HG03354 (cell line): ENCODE measurements around the gene KLHDC7A.
"Not testable (repeated sequence)": the region's sequence is repeated elsewhere in the genome, so short reads cannot be mapped to it uniquely, and the experiment has no call there.

Source experiments
- ATAC-seq: cut with Tn5 transposase; IDR thresholded peaks from one replicate; pipeline ENCODE4 v1.9.1; 2021; ENCODE audit warnings: mild to moderate bottlenecking; ENCODE audit not compliant: unreplicated experiment, poor library complexity, severe bottlenecking

Gene KLHDC7A

GRCh38 chr1:18480315-18481189 is at the start of gene KLHDC7A:
Gene KLHDC7A (plus strand): TSS chr1:18480930. CDS start chr1:18480982, 52 bp downstream.
- no peak for ATAC-seq

GRCh38 chr1:18434041-18434440 is 46.7 kb upstream of the KLHDC7A start:
- no peak for ATAC-seq

- no peak for ATAC-seq
Observed at GRCh38 chr1:18440385-18441226, 40.1 kb upstream of the KLHDC7A start.

- no peak for ATAC-seq
Observed at GRCh38 chr1:18443587-18444520, 36.9 kb upstream of the KLHDC7A start.

- ATAC-seq: no peak
Observed at GRCh38 chr1:18444563-18444962, 36.2 kb upstream of the KLHDC7A start.

- ATAC-seq: no peak
Observed at GRCh38 chr1:18446751-18447150, 34.0 kb upstream of the KLHDC7A start.

DNA sequence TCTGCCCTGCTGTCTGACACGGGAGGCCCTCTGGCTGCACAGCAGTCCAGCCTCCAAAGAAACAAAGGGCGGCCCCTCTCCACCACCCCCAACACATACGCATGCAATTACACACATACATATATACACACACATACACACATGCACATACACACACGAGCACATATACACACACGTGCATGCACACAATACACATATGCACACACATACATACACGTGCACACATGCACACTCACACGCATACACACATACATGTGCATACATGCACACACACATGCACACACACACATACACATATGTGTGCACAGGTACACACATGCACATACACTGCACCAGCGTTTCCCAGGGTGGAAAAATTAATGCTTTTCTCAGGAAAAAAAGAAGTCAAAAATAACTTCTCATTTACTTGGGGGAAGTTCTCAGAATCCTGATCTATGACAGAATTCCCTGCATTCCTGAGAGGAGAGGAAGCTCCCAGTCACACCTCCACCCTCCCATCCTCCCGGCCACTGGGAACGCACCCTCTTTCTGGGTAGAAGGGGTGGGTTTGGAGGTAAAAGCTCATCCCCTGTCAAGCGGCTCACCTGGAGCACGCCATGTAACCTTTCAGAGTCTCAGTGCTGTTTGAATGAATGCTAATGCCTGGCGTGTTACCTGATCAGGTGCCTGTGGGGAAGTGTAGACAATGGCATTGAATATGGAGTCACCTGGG is 33.1 kb upstream of the KLHDC7A start:
- ATAC-seq: no peak

DNA sequence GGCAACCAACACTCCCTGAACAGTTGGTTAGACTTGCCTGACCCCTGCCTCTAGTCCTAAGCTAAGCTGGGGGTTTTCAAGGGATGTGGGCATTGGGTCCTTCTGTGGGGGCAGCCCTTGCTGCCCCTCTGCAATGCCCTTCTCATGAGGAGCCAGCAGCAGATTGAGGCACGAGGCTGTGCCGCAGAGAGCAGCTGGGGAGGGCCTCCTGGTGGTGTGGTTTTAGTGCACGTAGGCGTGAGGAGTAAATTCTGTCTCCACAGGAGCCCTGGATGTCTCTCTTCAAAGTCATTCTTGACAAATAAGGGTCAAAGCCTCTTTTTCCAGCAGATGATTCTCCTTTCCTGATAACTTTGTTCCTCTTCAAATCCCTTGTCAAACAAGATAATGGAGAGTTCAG is 31.8 kb upstream of the KLHDC7A start:
- no peak for ATAC-seq

GRCh38 chr1:18452550-18452949 is 28.2 kb upstream of the KLHDC7A start:
- no peak for ATAC-seq

DNA sequence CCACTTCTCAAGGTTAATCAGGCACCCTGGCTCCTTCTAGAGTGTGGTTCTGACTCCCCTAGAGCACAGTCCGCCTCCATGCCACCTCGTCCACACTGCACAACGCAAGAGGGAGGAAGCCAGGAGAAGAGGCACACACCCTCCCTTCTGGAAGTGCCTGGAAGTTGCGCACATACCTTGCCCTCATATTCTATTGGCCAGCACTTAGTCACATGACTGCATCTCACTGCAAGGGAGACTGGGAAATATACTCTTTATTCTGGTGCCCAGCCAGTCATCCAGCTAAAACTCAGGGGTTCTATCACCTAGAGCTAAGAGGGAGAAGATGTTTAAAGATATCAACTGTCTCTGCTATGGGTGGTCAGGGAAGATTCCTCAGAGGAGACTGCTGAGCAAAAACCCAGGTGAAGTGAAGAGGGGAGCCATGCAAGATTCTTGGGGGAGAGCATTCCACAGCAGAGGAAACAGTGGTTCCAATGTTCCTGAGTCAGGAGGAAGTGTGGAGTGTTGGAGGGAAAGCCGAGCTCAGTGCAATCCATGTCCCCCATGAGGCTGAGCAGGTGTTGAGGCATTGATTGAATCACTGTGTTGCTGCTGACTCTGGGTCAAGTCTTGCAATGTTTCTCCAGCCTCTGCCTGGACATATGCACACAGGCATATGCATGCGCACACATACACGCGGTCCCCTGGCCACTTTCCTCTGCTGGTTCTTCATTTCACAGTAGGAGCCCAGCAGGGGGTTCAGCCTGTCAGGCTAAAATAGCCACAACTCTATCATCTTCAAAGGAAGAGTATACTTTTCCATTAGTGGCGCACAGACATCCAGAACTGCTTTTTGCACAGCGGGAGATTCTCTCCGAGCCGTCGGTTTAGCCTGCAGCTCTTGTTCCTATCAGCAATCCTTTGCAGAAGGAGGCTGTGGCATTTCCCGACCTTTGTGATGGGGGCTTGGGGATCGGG is 22.3 kb upstream of the KLHDC7A start:
- no peak for ATAC-seq

GRCh38 chr1:18461656-18462055 is 19.1 kb upstream of the KLHDC7A start:
- ATAC-seq: no peak

- not testable (repeated sequence) for ATAC-seq
Observed at GRCh38 chr1:18462517-18462916, 18.2 kb upstream of the KLHDC7A start.

- no peak for ATAC-seq
Observed at GRCh38 chr1:18463063-18463462, 17.7 kb upstream of the KLHDC7A start.

GRCh38 chr1:18463984-18464664 is 16.6 kb upstream of the KLHDC7A start:
- ATAC-seq: no peak

GRCh38 chr1:18464665-18465050 is 16.1 kb upstream of the KLHDC7A start:
- no peak for ATAC-seq

- ATAC-seq: no peak
Observed at GRCh38 chr1:18466676-18467075, 14.1 kb upstream of the KLHDC7A start.

GRCh38 chr1:18468570-18468969 is 12.2 kb upstream of the KLHDC7A start:
- no peak for ATAC-seq

DNA sequence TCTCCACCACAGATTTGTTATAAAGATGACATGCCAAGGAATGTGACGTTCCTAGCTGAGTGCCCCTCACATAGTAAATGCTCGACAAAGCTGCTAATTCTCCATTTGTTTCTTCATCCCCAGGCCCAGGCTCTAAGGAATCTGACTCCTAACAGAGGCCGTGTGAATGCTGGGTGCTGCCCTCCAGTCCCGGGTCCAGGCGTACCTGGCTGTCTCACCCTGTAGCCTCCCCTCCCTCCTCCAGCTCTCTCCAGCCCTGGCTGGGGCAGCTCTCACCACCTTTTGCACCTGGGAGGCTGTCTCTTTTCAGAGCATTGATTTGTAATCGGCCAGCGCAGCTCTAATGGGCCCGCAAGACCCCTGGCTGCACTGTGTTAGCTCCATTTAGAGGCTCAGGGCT is 11.2 kb upstream of the KLHDC7A start:
- ATAC-seq: no peak
